Cardiac muscle cell (in vitro differentiated cells and primary cell): ENCODE results near the gene ZNF689. TPM values are rescaled to one million over a fixed set of nuclear protein-coding genes. Genes with fewer than 3 reads are reported as not detected.

Experiments used
- DNase-seq, 2 donors: peaks; one replicate each; pipeline versions ENCODE4 v3.0.0 to v3.0.0-alpha.2; 2010 to 2017; ENCODE audit warnings: low read depth in 1 of 2, low spot score in 1 of 2
- H3K27ac ChIP-seq: fragments of 200-600 bp; sonication (generic); 2 replicates; pipeline ENCODE4 v1.5.1; 2016
- H3K27me3 ChIP-seq: fragments of 200-600 bp; sonication (generic); 2 replicates; pipeline ENCODE4 v1.6.0; 2016; ENCODE audit warnings: control low read depth
- H3K36me3 ChIP-seq: fragments of 200-600 bp; sonication (generic); 2 replicates; pipeline ENCODE4 v1.5.1; 2016; ENCODE audit warnings: control low read depth
- H3K4me1 ChIP-seq: fragments of 200-600 bp; sonication (generic); 2 replicates; pipeline ENCODE4 v1.8.1; 2017; ENCODE audit warnings: low read depth, mild to moderate bottlenecking, mixed run types
- H3K4me3 ChIP-seq: fragments of 200-600 bp; sonication (generic); 2 replicates; pipeline ENCODE4 v1.5.1; 2016; ENCODE audit warnings: mild to moderate bottlenecking
- H3K9me3 ChIP-seq: fragments of 200-600 bp; sonication (generic); 2 replicates; pipeline ENCODE4 v1.5.1; 2017; ENCODE audit warnings: low read depth, mild to moderate bottlenecking, control low read depth
- polyA plus RNA-seq: library from polyadenylated mRNA; unstranded; fragments of >200 nt; fragmentation: Nextera tagmentation; extraction: Ambion mirVana; gene quantifications from 2 replicates; pipeline ENCODE4 v1.2.1, GENCODE V29; 2016
- total RNA-seq: library from RNA; depleted of rRNA; stranded (reverse); fragments of >200 nt; gene quantifications from 2 replicates; pipeline ENCODE4 v1.2.3, GENCODE V29; 2016
- TF ChIP-seq, protein P1 (sequence below): IDR thresholded peaks from 2 replicates; pipeline ENCODE4 v1.5.1; 2012; ENCODE audit warnings: low read depth, mild to moderate bottlenecking, low read length

ZNF689 gene
- total and polyA plus RNA-seq, 2 experiments from 2014 or later, result 11.3 to 19.5 TPM

DNA sequence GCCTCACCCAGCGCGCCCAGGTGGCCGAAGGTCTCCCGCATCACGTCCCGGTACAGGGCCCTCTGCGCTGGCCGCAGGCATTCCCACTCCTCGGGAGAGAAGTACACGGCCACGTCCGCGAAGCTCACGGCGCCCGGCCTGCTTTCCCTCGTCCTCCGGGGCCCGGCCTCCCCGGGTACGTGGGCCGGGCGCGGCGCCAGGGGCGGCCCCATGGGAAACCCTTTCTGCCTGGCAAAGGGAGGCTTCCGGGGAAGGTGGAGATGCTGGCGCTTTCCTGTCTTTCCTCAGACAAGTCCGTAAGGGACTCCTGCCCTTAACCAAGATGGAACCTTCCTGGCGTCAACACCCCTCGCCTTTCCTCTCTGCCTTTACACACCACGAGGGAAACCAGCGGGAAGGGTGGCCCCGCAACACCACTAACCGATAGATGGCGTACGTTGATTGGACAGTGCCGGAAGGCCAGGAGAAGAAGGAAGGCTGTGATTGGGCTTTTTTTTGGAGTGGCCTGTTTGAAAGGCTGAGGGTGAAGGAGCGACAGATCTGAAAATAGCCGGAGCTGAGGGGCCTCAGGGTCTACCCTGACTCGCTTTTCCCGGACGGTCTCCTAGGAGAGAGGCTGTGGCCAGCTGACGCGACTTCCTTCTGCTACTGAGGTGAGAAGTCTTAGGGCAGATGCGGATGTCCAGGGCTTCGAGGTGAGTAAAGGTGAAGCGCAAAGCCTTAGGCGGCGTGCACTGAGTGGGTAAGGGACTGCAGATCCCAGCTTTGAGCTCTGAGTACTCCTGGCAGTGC lies 24.6 kb downstream of the ZNF689 start, which contains the start of gene ZNF785:
Gene ZNF785 (minus strand): TSS at position 298 of the 792 bp plus-strand sequence. CDS start 86 bp downstream, at position 212.
- H3K9me3 ChIP-seq, result no peaks in the 10 kb centered on the region

DNA sequence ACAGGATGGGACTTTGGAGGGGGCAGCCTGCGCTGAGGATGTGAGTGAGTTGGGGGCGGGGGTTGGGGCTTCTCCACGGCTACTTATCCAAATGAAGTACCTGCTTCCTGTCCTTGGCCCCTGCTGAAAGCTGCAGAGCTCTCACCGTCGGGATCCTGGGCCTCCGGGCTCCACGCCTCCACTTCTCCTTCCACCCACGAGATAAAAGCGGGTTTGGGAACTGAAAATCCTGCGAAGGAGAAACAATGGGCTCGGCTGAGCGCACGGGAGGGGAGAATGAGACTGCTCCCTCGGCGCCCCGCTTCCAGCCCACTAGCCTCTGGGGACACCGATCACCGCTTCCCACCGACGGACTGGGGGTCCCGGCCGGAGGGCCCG lies 25.2 kb downstream of the ZNF689 start:
- TF ChIP-seq, protein P1, sequence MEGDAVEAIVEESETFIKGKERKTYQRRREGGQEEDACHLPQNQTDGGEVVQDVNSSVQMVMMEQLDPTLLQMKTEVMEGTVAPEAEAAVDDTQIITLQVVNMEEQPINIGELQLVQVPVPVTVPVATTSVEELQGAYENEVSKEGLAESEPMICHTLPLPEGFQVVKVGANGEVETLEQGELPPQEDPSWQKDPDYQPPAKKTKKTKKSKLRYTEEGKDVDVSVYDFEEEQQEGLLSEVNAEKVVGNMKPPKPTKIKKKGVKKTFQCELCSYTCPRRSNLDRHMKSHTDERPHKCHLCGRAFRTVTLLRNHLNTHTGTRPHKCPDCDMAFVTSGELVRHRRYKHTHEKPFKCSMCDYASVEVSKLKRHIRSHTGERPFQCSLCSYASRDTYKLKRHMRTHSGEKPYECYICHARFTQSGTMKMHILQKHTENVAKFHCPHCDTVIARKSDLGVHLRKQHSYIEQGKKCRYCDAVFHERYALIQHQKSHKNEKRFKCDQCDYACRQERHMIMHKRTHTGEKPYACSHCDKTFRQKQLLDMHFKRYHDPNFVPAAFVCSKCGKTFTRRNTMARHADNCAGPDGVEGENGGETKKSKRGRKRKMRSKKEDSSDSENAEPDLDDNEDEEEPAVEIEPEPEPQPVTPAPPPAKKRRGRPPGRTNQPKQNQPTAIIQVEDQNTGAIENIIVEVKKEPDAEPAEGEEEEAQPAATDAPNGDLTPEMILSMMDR, result no peak
- H3K36me3 ChIP-seq, result peaks cover 16% of the 10 kb centered on the region
- H3K9me3 ChIP-seq, result no peaks in the 10 kb centered on the region
- H3K27me3 ChIP-seq, result no peaks in the 10 kb centered on the region
- H3K4me1 ChIP-seq, result no peaks in the 10 kb centered on the region
- H3K27ac ChIP-seq, result peak overlapping the region; percentile 95
- H3K4me3 ChIP-seq, result peak overlapping the region; percentile 82
- no peak for DNase-seq

More for the DNA sequence above, 24.6 kb downstream of the ZNF689 start, which contains the start of gene ZNF785:
- Histone ChIP-seq H3K4me1 (no peaks in the 10 kb centered on the region), H3K36me3 (peaks cover 16% of the 10 kb centered on the region), H3K27me3 (no peaks in the 10 kb centered on the region), H3K27ac (peak within 1 kb of the TSS; percentile 95), H3K4me3 (peak within 1 kb of the TSS; percentile 82)
- DNase-seq, result peak; percentile 98 to 100
- TF ChIP-seq, protein P1, result peak; percentile 5

DNA sequence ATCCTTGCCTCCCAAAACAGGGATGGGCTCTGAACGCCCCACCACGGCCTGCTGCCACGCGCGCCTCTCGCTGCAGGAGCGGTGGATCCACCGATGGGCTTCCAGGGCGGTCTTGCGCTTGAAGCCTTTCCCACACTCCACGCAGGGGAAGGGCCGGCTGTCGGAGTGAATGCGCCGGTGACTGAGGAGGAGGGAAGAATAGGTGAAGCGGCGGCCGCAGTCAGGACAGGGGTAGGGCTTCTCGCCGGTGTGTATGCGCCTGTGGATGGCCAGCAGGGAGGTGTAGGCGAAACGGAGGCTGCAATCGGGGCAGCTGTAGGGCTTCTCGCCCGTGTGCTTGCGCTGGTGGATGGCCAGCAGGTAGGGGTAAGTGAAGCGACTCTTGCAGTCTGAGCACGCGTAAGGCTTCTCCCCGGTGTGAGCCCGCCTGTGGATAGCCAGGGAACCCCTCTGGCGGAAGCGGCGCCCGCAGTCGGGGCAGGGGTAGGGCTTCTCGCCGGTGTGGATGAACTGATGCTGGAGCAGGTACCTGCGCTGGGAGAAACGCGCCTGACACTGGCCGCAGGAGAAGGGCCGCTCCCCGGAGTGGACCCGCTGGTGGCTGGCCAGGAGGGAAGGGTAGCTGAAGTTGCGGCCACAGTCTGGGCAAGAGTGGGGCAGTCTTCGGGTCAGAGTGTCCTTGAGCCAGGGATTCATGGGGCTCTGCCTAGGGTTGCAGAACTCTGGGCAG lies 27.4 kb downstream of the ZNF689 start:
- no peak for DNase-seq
- H3K36me3 ChIP-seq, result peaks cover 19% of the 10 kb centered on the region
- no peak overlapping the region for H3K27ac ChIP-seq
- TF ChIP-seq, protein P1, result no peak
- H3K9me3 ChIP-seq, result no peaks in the 10 kb centered on the region
- no peaks in the 10 kb centered on the region for H3K27me3 ChIP-seq
- no peak overlapping the region for H3K4me3 ChIP-seq
- H3K4me1 ChIP-seq, result no peaks in the 10 kb centered on the region

DNA sequence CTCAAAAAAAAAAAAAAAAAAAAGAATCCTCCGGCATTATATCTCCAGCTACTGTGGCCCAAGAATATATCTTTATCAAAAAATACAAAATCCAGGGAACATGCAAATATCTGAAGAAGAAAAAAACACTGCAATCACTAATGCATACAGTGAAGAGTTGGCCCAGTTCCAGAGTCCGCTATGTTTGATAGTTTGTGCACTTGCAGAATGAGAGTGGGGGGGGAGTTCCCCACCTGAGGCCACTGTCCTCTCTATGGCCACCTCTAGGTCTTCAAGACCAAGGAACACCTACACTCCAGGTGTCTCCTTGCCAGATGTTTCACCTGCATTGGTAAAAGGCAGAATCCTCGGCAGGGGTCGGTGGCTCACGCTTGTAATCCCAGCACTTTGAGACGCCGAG lies 28.7 kb downstream of the ZNF689 start:
- Histone ChIP-seq H3K4me3 (no peak overlapping the region), H3K27me3 (no peaks in the 10 kb centered on the region), H3K9me3 (no peaks in the 10 kb centered on the region), H3K36me3 (peaks cover 19% of the 10 kb centered on the region), H3K27ac (no peak overlapping the region), H3K4me1 (no peaks in the 10 kb centered on the region)
- TF ChIP-seq, protein P1, result no peak
- no peak for DNase-seq

DNA sequence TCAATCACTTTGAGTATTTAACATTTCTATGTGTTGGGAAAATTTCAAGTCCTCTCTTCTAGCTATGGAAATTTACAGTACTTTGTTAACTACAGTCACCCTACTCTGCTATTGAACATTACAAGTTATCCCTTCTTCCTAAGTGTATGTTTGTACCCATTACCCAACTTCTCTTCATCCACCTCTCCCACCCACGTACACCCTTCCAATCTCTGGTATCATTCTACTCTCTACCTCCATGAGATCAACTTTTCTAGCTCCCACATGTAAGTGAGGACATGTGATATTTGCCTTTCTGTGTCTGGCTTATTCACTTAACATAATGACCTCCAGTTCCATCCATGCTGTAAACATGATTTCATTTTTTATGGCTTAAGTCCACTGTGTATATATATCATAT lies 35.5 kb downstream of the ZNF689 start:
- Histone ChIP-seq H3K36me3 (peaks cover 2% of the 10 kb centered on the region), H3K4me3 (no peak overlapping the region), H3K4me1 (peaks cover 8% of the 10 kb centered on the region), H3K27me3 (no peaks in the 10 kb centered on the region), H3K27ac (no peak overlapping the region), H3K9me3 (no peaks in the 10 kb centered on the region)
- TF ChIP-seq, protein P1, result no peak
- no peak for DNase-seq
